Measurements from ENCODE around the gene CTBP1. TPM values are rescaled to one million over a fixed set of nuclear protein-coding genes. Genes with fewer than 3 reads are reported as not detected.

Gene CTBP1
- total RNA-seq, 2 donors from 2014 or later, result 109 to 113 TPM

Other genes starting within 250 kb of the CTBP1 start
- 10 to 100 TPM; 16.2 to 20.7 TPM for gene FGFRL1, start 237.5 kb downstream of the CTBP1 start, total RNA-seq
- gene RNF212, start 135.6 kb downstream of the CTBP1 start, total RNA-seq, result 1 to 10 TPM in 1 of 2 donors, under 1 TPM in 1; 0.76 to 4.0 TPM
- 10 to 100 TPM; 18.1 to 63.3 TPM for gene SPON2, start 76.5 kb downstream of the CTBP1 start, total RNA-seq
- 10 to 100 TPM; 37.5 to 43.7 TPM for gene MAEA, start 40.8 kb upstream of the CTBP1 start, total RNA-seq
- gene UVSSA, start 98.1 kb upstream of the CTBP1 start, total RNA-seq, result 10 to 100 TPM; 14.3 to 14.7 TPM
- not detected for gene NKX1-1, start 157.3 kb upstream of the CTBP1 start, total RNA-seq

Measured in posterior vena cava (tissue), 2 donors.